Islet precursor cell (in vitro differentiated cells): ENCODE data around the gene SLC9A6.
"Not testable (repeated sequence)": the region's sequence is repeated elsewhere in the genome, so short reads cannot be mapped to it uniquely, and the experiment has no call there.

ENCODE experiments used
- DNase-seq: peaks from one replicate; pipeline ENCODE4 v3.0.0-alpha.2; 2018

The SLC9A6 gene

DNA sequence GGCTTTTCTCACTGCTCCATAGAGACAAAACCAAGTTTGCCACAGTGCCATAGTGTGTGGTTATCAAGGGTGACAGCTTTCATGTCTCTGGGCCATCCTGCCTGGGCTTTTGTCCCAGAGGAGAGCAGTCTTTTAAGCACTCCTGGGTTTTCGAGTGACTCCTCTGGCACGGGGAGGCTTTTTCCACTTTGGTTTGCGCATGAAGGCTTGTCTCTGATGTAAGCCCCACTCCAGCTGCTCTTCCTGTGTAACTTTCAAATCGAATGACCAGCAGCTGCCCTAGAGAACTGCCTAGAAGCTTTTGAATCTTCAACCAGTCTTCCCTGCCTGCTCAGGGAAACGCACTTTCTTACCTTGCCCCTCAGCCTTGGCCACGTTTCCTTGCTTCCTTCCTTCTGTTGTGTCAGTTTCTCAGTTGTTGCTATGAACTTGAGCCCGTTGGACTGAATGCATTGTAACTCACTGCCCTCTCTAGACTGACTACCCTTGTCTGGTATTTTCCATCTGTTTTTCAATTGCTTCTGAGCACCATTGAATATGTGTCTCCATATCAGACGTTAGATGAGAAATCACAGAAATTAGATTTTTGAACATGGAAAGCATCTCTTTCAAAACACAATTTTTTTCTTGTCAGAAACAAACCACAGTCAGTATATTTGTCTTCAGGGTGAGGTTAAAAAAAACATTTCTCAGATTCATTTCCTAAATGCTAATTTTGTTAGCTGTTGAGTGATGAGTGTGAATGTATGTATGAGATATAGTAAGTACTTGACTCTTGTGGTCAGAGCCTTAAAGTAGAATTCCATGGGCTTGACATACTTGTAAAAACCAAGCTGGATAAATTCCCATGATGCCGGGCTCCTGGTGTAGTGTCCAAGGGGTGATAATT, 45.3 kb downstream of the SLC9A6 start:
- no peak for DNase-seq

DNA sequence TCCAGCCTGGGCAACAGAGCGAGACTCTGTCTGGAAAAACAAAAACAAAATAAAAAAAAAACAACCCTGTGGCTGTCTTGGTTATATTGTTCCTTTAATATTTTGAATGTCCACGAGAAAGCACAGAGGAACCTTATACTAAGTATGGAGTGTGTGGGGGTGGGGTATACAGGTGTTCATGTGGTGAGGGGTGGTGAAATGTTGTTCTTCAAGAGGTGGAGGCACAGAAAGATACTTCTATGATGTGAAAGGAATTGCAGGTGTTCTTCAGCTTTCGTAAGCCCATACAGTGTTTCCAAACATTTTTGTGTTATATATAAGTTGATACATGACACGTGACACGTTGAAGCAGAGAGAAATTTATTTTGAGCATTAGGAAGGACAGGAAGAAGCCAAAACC, 46.4 kb downstream of the SLC9A6 start:
- no peak for DNase-seq

DNA sequence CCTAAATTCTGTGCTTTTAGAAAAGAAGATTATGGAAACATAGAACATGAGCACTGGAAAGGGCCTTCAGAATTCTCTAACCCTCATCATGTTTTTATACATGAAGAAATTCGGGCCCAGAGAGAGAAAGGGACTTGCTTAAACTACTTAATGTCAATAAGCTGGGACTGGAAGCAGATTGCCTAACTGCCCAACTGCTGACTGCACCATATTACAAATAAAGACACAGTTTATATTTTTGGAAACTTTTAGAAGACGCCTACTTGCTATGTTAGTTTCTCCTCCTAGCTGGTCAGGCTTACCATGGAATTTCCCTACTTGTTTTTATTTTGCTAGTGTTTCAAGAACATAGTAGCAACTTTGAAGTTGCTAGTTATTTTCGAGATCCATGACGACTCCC, 47.1 kb downstream of the SLC9A6 start:
- DNase-seq = no peak

DNA sequence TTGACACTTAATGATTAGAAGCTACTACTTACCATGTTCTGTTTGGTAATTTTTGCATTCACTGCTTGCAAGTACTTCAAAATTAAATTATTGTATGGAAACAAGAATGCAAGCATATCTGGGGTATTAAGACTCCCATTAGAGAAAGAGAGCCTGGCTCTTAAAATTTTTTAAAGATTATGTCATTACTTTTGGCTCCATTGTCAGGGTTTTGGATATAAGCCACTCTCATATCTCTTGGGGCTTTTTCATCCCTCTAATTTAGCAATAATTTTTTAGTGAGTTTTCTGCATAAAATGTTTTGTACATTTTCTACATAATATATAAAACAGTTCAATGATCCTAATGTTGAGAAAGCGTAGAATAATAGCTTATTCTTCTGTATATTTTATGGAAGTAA, 49.4 kb downstream of the SLC9A6 start:
- DNase-seq = no peak

DNA sequence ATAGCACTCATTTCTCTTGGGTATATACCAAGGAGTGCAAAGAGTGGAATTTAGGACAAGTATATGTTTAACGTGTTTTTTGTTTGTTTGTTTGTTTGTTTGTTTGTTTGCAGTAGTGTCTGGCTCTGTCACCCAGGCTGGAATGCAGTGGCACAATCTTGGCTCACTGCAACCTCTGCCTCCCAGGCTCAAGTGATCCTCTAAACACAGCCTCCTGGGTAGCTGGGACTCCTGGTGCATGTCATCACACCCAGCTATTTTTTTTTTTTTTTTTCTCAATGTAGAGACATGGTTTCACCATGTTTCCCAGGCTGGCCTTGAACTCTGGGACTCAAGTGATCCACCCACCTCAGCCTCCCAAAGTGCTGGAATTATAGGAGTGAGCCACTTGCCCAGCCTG, 50.4 kb downstream of the SLC9A6 start:
- no peak for DNase-seq

DNA sequence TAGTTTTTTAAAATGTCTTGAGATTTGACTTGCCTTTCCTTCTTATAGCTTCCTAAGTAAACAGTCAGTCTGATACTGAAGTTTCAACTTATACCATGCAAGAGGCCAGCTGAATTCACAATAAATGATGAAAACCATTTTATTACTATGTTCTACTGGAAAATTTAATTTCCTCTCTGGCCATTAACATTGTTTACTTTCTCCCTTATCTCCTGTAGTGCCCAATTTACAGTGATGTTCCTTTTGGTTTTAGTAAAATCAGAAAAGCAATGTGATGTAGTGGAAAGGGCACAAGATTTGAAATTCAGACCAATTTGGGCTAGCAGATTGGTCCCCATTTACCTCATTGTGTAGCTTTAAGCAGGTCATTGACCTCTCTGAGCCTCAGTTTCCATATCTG, 54.2 kb downstream of the SLC9A6 start:
- no peak for DNase-seq

DNA sequence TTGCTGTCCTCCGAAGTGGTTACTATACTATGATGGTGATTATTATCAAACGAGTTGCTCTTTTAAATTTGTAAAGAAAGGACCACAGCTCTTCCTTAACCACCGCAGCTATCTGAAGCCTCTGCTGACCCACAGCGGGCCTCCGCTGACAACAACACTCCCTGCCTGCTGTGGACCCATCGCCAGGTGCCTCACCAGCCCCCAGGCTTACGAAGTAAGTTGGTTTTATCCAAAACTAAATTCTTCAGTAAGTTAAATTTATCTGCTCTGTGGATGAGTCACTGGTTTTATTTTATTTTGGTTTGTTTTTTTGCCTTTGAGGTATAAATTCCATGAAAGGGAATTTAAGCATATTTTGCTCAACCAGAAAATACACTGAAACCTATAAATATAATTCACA, 54.7 kb downstream of the SLC9A6 start:
- DNase-seq = no peak

DNA sequence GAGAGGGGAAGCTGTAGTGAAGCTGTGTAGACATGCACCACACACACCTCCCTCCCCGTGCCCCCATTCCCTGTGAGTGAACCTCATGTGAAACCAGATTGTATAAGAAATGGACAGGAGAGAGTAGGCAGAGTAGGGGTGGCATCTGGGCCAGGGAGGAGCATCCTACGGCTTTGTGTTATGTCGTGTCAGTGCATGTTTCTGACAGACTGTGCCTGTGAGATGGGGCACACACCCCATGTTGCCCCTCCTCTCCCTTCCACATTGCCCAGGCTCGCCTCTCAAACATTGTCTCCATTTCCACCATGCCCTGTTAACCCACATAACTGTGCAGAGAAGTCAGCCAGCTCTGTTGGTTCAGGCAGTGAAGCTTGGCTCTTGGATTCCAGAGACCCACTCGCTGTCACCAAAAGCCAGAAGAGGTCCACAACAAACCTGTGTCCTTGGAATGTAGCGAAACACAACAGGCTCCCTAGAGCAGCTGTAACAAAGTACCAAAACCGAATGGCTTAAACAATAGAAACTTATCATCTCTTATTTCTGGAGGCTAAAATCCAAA, 56.1 kb downstream of the SLC9A6 start:
- no peak for DNase-seq

DNA sequence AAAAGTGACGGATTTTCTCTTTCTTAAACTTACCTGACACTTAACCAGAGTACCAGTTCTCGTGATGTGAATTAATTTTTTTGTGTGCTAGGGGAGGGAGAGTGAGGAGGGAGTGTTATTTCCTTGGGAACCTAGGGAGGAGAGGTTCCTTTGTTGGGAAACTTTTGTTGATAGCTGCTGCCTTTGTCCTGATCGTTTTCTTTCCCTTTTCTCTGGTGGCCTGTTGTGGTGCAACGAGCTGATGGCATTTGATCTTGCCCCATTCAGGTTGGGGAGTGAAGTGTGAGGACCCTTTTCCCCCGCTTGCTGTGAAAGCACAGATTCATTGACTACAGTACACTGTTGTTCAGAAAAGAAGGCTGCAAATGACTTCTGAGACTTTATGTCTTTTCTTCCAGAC, 59.8 kb downstream of the SLC9A6 start:
- DNase-seq = no peak

DNA sequence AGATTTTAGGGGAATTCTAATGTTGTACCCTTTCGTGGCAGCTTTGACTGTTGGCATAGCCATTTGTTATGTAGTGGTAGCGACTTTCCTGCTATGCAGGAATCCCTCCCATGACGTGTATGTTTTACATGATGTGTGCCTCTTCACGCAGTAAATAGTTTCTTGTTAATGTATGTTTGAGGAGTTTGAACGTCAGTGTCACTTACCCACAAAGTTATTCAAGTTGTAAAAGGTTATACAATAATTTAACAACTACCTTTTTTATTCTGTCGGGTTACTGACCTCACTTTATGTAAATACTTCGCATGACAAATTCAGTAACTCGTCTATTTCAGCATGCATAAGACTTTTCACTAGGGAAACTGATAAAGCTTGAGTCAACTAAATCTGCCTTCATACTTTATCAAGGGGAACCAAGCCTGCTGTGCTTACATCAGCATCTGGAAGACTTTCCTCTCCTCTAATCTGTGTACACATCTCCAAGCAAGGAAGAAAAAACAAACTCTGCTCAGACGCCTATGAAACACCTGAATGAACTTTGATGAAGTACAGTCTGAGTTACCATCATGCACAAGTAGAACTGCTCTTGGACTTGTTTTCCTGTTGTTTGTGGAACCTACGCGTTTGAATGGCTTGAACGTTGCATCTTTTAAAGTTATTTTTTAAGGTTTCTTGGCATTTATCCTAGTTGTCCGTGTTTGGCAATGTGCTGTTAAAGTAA, 61.2 kb downstream of the SLC9A6 start:
- DNase-seq = no peak

DNA sequence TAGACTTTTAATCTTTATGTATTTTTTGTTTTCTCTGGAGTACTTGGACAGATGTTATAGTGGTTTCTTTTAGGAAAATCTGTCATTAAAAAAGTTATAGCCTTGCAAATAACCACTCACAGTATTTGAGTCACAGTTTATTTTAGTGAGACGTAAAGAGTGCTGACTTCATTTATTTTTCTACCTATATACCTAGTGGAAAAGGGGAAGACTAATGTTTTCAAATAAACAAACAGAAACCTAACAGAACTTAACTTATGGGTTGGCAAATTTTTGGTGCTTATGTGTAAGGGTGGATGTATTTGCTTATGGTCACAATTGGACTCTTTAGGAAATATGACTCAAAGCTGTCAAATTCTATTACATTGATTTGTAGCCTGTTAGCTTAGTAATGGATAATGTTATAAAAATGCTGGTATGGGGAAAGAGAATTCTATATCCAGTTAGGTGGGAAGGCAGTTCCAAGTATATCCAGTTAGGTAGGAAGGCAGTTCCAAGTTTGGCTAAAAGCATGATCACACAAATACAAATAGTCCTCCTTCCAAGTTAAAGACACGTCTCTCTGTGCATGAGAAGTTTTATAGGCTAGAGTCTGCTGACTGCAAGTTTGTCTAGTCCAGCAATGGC, 61.9 kb downstream of the SLC9A6 start:
- no peak for DNase-seq

DNA sequence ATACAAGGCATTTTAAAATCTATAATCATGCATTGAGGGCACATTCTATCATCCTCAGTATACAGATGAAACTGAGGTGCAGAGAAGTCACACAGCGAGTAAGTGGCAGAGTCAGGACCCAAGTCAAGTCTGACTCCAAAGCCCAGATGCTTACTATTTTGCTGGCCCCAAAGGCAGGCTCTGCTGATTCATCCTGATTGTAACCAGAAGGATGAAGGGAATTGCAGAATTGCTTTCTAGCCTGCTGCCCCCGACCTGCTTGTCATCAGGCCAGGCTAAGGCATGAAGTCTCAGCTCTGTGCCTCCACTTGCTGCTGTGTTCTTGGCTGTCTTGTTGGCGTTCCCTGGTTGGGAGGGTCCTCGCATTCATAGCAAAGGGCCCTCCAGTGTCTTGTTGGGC, 62.7 kb downstream of the SLC9A6 start:
- DNase-seq = no peak

DNA sequence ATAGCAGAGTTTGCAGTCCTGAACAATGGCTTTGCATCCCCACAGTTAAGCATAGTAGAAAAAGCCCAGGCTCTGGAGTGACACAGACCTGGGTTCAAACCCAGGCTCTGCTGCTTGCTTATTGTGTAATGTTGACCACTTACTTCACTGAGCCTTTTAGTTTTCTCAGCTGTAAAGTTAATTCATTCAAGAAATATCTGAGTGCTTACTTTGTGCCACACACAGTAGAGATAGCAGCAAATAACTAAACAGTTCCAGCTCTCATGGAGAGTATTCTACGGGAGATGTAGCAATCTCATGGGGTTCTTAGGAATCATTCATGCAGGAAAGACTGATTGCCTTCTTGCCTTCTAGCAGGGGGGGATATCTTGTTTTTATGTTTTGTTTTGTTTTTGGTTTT, 63.2 kb downstream of the SLC9A6 start:
- no peak for DNase-seq

DNA sequence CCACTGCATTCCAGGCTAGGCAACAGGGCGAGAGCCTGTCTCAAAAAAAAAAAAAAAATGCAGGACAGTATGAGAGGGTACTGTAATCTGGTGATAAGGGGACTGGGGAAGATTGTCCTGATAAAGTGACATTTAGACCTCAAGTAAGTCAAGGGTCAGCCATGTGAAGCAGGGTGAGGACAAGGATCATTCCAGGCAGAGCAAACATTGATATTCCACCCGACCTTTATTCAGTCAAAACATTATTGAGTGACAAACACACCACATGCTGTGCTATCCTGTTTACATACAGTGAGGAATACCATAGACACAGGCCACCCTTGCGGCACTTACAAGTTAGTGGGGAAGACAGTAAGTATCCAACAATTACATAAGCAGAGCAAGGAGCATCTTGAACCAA, 64.4 kb downstream of the SLC9A6 start:
- DNase-seq = no peak

DNA sequence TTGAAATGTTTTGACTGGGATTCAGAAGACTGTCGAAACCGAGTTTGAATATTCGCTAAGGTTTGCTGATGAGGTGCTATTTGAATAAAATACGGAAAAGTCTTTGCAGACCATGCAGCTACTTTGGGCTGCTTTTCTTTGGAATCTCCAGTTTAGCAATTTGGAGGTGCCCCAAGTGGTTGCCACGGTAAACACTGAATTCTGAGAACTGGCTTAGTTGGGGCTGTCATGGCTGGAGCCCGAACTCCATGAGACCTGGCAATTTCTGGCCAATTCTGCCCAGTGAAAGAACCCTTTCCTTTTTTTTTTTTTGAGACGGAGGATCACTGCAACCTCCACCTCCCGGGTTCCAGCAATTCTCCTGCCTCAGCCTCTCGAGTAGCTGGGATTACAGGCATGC, 65.6 kb downstream of the SLC9A6 start:
- DNase-seq = not testable (repeated sequence)

DNA sequence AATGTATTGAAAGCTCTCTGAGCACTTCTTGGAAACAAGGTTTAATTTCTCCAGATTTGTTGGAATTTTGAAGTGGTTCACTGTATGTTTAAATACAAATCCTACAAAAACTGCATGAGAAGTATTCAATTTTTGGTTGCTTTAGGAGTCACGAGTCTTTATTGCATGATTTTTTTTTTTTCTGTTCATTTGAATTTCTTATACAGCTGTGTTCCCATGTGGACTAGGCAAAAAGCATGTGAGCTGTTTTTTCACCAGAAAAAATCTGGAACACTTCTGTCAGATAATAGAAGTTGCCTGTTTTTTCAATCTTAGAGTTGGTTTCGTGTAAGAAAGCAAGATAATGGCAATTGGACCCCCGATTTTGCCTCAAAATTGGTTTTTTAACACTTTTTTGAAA, 66.4 kb downstream of the SLC9A6 start:
- DNase-seq = no peak

DNA sequence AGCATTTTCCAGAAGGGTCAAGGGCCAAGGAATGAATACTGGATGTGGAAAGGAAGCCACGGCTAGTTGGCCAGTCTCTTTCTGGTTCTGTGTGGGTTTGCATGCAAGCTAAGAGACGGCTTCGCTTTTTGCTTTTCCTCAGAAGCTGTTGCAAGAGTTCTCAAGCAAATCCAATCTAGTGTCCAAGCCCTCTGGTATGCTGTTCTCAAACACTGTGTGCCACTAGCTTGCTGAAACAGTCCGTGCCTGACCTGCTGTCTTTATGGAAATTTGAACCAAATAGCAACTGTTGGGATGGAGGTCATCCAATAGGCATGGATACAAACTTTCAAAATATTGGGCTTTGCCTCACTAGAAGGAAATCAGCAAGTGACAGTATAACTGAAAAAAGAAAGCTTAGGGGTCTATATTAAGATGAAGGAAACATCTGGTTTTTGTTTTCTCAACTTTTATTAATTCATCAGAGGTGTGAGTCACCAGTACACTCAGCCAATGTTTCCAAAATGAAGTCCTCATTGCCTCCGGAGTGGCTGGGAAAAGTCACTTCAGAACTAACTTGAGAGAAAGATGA, 70.5 kb downstream of the SLC9A6 start:
- no peak for DNase-seq

DNA sequence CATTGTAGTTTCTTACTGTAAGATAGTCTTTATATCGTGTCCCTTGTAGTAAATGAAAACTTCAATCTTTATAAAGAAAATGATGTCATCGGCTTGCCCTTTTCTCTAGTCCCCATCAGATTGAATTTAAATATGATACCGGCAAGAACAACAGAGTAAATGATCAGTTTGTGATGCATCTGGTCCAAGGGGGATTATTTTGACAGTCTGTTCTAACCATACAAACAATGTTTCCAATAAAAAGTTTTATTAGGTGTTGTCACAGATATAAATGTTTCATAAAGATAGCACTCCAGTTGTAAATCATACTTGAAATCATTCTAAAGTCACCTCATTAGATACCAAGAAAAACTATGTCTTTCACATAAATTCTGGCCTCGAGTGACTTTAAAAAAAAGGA, 72.3 kb downstream of the SLC9A6 start:
- no peak for DNase-seq

DNA sequence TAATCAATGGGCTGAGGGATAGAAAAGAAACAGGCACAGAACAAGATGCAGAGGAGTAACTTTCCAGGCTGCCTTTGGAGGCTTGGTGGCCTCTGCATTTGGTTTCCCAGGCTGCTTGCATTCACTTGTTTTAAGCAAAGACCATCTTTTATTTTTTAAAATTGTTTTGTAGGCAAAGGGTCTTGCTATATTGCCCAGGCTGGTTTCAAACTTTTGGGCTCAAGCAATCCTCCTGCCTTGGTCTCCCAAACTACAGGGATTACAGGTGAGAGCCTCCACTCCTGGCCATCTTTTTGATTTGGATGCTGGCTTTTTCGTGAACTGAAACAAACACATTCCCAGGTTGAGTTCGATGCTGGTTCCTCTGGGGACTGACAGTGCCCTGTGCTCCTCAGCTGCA, 74.1 kb downstream of the SLC9A6 start:
- DNase-seq = no peak

DNA sequence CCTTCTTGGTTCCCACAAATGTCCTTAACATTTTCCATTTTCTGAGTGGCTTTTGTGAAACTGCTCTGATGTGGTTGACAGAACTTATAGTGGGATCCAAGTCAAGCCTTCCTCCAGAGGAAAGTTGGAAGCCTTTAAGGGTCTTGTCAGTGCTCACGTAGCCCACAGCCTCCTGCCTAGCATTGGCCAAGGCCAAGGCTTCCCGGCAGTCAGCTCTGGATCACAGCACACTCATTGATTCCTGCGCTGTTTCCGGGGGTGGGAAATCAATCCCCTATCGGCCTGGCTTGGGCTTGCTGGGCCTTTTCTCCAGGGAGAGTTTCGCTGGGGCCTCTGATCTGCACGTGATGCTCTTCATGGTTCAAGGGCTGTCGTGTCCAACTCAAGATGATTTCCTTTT, 76.1 kb downstream of the SLC9A6 start:
- DNase-seq = no peak

DNA sequence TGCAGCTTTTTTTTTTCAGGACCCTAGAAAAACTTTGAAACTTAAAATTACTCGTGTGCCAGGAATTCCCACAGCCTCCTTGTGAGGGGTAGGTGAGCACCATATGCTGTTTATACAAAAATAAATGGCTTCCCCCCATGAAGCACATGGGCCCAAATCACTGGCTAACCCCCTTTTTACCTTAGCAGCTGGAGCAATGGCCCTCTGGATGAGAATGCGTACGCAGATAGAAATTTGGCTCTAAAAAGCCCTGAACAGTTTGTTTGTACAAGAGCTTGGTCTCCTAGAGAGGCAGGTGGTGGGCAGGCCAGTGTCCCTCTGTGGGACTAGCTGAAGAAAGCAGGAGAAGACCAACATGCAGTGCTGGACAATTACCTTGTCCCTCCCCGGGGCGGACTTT, 76.5 kb downstream of the SLC9A6 start:
- DNase-seq = no peak

DNA sequence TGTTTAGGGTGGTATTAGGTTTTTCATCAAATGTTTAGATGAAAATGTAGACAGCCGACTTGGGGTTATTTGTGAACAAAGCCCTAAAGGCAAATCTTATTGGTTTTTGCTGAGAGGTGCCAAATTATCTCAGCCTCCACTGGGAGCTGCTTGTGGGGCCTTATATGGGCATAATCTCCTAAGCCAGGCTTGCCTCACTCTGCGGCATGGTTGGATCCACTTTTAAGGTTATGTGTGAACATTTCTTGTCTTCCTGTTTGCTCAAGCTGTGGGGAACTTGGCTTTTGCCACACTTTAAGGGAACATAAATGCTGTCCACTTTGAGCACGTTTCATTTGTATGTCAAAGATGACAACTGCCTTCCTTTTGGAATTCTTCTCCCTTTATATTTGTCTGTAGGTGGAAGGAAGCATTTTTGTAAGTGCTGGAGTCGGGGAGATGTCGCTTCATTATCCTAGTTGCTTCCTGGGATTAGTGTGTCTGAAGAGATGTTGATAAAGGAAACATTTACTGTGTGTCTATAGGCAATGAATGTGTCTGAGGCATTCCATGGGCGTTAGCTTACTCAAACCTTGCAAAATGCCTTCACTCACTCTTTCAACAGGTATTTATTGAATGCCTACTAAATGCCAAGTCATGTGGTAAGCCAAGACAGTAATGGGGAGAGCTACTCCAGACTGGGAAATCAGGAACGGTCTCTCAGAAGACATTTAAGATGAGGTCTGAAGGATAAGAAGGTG, 78.3 kb downstream of the SLC9A6 start:
- no peak for DNase-seq

DNA sequence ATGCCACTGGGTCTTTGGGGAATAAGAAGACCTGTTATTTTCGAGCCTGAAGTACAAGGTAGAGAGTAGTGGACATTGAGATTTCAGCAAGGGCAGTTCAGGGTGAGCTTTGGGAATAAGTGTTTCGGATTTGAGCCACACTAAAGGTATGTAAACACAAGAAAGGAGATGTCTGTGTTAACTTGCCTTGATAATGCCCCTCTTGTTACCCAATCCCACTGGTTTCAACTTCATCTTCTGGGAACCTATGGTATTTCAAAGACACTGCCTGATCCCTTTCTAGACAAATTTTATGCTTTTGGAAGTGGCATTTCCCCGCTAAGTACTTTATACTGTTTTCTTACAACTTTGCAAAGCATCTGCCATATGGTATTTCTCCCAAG, 79.4 kb downstream of the SLC9A6 start:
- no peak for DNase-seq
